ENCODE data around the gene ADAM10.

The ADAM10 gene

DNA sequence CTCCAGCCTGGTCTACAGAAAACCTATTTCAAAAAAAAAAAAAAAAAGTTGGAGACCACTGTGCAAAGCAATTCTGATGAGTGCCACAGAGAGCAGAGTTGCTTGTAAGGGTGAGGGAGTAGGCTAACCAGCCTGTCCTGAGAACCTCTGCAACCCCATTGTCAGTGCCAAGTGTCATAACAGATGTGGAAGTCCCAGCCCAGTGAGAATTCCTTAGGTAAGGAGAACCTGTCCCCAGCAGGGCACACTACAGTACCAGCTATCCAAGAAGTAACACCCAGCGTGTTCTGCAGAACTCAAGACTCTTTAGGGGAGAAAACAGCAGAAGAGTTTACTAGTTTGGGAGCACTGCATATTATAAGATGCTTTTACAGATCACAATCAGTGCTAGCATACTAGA is 161.4 kb downstream of the ADAM10 start:
- DNase-seq (ENCODE audit: low spot score) = no peak
- in situ Hi-C loops (cut with MboI; ENCODE audit: low sequenced_read_pairs, unreplicated experiment) = no loop called here

DNA sequence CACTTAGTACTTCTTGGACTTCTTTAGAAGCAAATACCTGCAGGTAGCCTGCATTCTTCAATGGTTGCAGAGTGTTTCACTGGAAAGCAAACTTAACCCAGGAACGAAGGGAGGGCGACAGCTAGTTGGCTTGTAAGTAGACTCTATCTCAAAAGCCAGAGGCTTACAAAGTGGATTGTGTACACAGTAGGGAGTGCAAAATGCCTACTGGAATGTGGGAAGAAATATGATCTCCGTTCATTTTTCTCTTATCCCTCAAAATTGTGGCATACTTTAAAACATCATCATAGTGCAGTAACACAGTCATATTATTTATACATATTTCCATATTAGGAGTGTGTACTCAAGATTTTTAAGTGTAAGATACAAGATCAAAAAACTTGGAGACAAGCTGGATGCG is 162.0 kb downstream of the ADAM10 start:
- no peak for DNase-seq (ENCODE audit: low spot score)
- TF ChIP-seq, protein P1, sequence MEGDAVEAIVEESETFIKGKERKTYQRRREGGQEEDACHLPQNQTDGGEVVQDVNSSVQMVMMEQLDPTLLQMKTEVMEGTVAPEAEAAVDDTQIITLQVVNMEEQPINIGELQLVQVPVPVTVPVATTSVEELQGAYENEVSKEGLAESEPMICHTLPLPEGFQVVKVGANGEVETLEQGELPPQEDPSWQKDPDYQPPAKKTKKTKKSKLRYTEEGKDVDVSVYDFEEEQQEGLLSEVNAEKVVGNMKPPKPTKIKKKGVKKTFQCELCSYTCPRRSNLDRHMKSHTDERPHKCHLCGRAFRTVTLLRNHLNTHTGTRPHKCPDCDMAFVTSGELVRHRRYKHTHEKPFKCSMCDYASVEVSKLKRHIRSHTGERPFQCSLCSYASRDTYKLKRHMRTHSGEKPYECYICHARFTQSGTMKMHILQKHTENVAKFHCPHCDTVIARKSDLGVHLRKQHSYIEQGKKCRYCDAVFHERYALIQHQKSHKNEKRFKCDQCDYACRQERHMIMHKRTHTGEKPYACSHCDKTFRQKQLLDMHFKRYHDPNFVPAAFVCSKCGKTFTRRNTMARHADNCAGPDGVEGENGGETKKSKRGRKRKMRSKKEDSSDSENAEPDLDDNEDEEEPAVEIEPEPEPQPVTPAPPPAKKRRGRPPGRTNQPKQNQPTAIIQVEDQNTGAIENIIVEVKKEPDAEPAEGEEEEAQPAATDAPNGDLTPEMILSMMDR (IDR thresholded peaks at IDR 0.05; ENCODE audit: borderline replicate concordance, control extremely low read depth, extremely low read depth, insufficient read depth, missing control alignments) = no peak
- in situ Hi-C loops (cut with MboI; ENCODE audit: low sequenced_read_pairs, unreplicated experiment) = no loop called here

More for the DNA sequence above, 161.4 kb downstream of the ADAM10 start:
- TF ChIP-seq, protein P1 (IDR thresholded peaks at IDR 0.05; ENCODE audit: borderline replicate concordance, control extremely low read depth, extremely low read depth, insufficient read depth, missing control alignments) = no peak

DNA sequence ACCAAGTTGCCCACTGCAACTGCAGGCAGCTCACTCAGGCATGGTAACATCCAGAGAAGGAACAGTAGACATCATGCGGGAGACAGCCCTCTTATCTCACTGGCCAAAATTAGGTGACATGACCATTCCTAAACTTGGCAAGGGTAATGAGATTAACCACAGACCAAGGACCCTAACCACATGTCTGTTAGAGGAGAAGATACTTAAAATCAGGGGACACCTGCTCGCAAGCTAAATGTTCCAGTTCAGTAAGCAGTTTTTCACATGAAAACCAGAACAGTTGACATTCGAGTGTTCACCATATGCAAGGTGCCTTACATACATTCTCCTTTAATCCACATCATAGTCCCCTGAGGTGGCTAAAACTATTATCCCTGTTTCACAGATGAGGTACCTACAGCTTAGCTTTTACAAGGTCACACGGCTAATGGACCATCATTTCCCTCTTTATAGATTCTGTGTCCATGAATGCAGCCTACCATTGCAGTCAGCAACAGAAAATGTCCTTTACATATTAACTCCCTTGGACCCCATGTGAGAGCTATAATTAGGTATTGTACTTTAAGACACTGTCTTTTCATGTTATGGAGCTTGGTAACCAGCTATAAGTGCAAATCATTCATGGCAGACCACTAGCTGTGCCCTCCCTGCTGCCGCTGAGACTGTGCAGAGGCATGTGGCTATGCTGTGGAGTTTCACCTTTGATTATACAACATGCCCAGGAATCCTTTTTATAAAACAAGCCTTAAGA is 163.6 kb downstream of the ADAM10 start:
- TF ChIP-seq, protein P1 (IDR thresholded peaks at IDR 0.05; ENCODE audit: borderline replicate concordance, control extremely low read depth, extremely low read depth, insufficient read depth, missing control alignments) = no peak
- no peak for DNase-seq (ENCODE audit: low spot score)
- in situ Hi-C loops (cut with MboI; ENCODE audit: low sequenced_read_pairs, unreplicated experiment) = no loop called here

GRCh38 chr15:58584789-58585461 is 164.6 kb downstream of the ADAM10 start:
- TF ChIP-seq, protein P1 (IDR thresholded peaks at IDR 0.05; ENCODE audit: borderline replicate concordance, control extremely low read depth, extremely low read depth, insufficient read depth, missing control alignments) = no peak
- DNase-seq (ENCODE audit: low spot score) = no peak
- in situ Hi-C loops (cut with MboI; ENCODE audit: low sequenced_read_pairs, unreplicated experiment) = no loop called here

- TF ChIP-seq, protein P1 (IDR thresholded peaks at IDR 0.05; ENCODE audit: borderline replicate concordance, control extremely low read depth, extremely low read depth, insufficient read depth, missing control alignments) = no peak
- in situ Hi-C loops (cut with MboI; ENCODE audit: low sequenced_read_pairs, unreplicated experiment) = no loop called here
- DNase-seq (ENCODE audit: low spot score) = no peak
These were observed 166.2 kb downstream of the ADAM10 start for GRCh38 chr15:58583171-58583908.

DNA sequence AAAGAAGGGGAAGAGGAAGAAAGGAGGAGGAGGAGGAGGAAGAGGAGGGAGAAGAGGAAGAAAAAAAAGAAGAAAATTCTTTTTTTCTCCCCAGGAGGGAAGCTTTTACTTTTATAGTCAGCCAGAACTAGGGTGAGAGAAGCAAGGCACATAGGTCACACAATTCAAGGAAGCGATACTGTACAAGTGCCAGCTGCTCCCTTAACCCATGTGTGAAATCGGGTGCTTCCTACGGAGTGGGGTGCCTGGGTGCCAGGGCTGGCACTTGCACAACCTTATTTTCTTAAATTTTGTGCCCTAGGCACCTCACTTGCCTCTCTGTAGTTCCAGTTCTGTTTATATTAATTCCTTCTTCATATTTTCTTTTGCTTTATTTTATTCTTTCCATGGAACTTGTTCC is 167.3 kb downstream of the ADAM10 start:
- in situ Hi-C loops (cut with MboI; ENCODE audit: low sequenced_read_pairs, unreplicated experiment) = no loop called here

More for the DNA sequence above, 167.3 kb downstream of the ADAM10 start:
- TF ChIP-seq, protein P1 (IDR thresholded peaks at IDR 0.05; ENCODE audit: borderline replicate concordance, control extremely low read depth, extremely low read depth, insufficient read depth, missing control alignments) = no peak
- DNase-seq (ENCODE audit: low spot score) = no peak

Measured in GM13976 (cell line).